ENCODE data around the gene TKTL1. TPM values are rescaled to one million over a fixed set of nuclear protein-coding genes. Genes with fewer than 3 reads are reported as not detected.

The TKTL1 gene
- total RNA-seq, 1 donor from 2014 or later, result not detected

GRCh38 chrX:154353172-154353843 is 57.7 kb downstream of the TKTL1 start:
- no peak for TF ChIP-seq CTCF (IDR thresholded peaks at IDR 0.05; ENCODE audit: insufficient read depth, low read length, poor library complexity, severe bottlenecking)
- Histone ChIP-seq H3K27me3 (ENCODE audit: control insufficient read depth, insufficient read depth, low read length) (no peaks in the 10 kb centered on the region), H3K4me3 (ENCODE audit: low read depth, low read length) (no peak overlapping the region), H3K36me3 (ENCODE audit: control insufficient read depth, insufficient read depth, low read length) (no peaks in the 10 kb centered on the region)
- no peak for DNase-seq (ENCODE audit: low read depth)

GRCh38 chrX:154354013-154354412 is 58.4 kb downstream of the TKTL1 start:
- Histone ChIP-seq H3K36me3 (ENCODE audit: control insufficient read depth, insufficient read depth, low read length) (peaks cover under 1% of the 10 kb centered on the region), H3K27me3 (ENCODE audit: control insufficient read depth, insufficient read depth, low read length) (no peaks in the 10 kb centered on the region), H3K4me3 (ENCODE audit: low read depth, low read length) (no peak overlapping the region)
- no peak for DNase-seq (ENCODE audit: low read depth)
- TF ChIP-seq CTCF (IDR thresholded peaks at IDR 0.05; ENCODE audit: insufficient read depth, low read length, poor library complexity, severe bottlenecking), result no peak

GRCh38 chrX:154354516-154354915 is 58.9 kb downstream of the TKTL1 start:
- no peak for DNase-seq (ENCODE audit: low read depth)
- TF ChIP-seq CTCF (IDR thresholded peaks at IDR 0.05; ENCODE audit: insufficient read depth, low read length, poor library complexity, severe bottlenecking), result no peak
- Histone ChIP-seq H3K27me3 (ENCODE audit: control insufficient read depth, insufficient read depth, low read length) (no peaks in the 10 kb centered on the region), H3K4me3 (ENCODE audit: low read depth, low read length) (no peak overlapping the region), H3K36me3 (ENCODE audit: control insufficient read depth, insufficient read depth, low read length) (peaks cover 1% of the 10 kb centered on the region)

- TF ChIP-seq CTCF (IDR thresholded peaks at IDR 0.05; ENCODE audit: insufficient read depth, low read length, poor library complexity, severe bottlenecking), result no peak
- peaks cover 1% of the 10 kb centered on the region for H3K36me3 ChIP-seq (ENCODE audit: control insufficient read depth, insufficient read depth, low read length)
- H3K4me3 ChIP-seq (ENCODE audit: low read depth, low read length), result no peak overlapping the region
- DNase-seq (ENCODE audit: low read depth), result no peak
- no peaks in the 10 kb centered on the region for H3K27me3 ChIP-seq (ENCODE audit: control insufficient read depth, insufficient read depth, low read length)
These were observed 59.6 kb downstream of the TKTL1 start for GRCh38 chrX:154355094-154355775.

GRCh38 chrX:154355776-154356140 is 60.2 kb downstream of the TKTL1 start:
- Histone ChIP-seq H3K27me3 (ENCODE audit: control insufficient read depth, insufficient read depth, low read length) (no peaks in the 10 kb centered on the region), H3K36me3 (ENCODE audit: control insufficient read depth, insufficient read depth, low read length) (peaks cover 1% of the 10 kb centered on the region), H3K4me3 (ENCODE audit: low read depth, low read length) (no peak overlapping the region)
- peak; percentile 2 for TF ChIP-seq CTCF (IDR thresholded peaks at IDR 0.05; ENCODE audit: insufficient read depth, low read length, poor library complexity, severe bottlenecking)
- DNase-seq (ENCODE audit: low read depth), result no peak
